Measurements from ENCODE around the gene CYP3A4. TPM values are rescaled to one million over a fixed set of nuclear protein-coding genes. Genes with fewer than 3 reads are reported as not detected.
A peak's percentile ranks its signal among the peaks of the same experiment; 100 is the strongest.
"Not testable (repeated sequence)": the region's sequence is repeated elsewhere in the genome, so short reads cannot be mapped to it uniquely, and the experiment has no call there.

The CYP3A4 gene
- polyA plus RNA-seq, 1 of the 3 experiments (the other 2 are of a cell fraction) = not detected

DNA sequence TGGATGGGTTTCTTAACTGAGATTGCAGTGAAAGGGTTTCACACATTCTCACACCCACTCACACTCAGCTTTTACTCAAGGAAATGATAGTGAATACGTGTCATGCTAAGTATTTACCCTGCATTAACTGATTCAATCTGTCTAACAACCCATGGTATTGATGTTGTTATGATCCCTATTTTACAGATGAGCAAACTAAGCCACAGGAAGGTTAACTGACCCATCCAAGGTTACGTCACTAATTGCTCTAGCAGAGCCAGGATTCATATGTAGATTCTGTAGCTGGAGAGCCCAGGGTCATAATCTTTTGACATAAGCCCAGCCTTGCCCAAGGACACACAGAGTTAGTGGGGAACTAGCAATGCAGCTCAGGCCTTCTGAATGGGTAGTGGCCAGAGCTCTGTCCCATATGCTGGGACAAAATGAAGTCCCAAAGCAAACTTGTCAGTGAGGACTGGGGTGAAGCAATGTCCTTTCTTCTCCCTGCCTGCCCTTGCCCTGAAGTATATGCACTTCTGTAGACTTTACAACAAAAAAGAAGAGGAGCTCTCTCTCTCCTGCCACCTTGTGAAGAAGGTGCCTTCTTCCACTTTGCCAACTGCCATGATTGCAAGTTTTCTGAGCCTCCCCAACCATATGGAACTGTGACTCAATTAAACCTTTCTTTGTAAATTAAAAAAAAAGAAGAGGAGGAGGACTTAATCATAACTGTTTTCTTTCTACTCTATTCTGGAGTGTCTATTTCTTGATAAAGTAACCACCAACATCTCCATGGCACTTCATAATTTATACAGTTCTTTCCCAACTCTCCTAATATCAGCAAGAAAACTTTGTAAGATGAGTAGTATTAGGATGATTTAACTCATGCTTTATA lies 44.0 kb downstream of the CYP3A4 start:
- Histone ChIP-seq H3K4me2 (no peak overlapping the region), H3K9me2 (no peaks in the 10 kb centered on the region), H3F3A (replicated peaks; ENCODE audit: insufficient read depth) (no peaks in the 10 kb centered on the region), H3K27me3 (ENCODE audit: insufficient read depth) (no peaks in the 10 kb centered on the region), H3K9me3 (no peaks in the 10 kb centered on the region), H3K79me2 (ENCODE audit: insufficient read depth) (no peaks in the 10 kb centered on the region), H3K36me3 (replicated peaks in 1 of 2; ENCODE audit: control insufficient read depth in 1 of 2, insufficient read depth in 2 of 2, low read length in 1 of 2) (no peaks in the 10 kb centered on the region), H4K20me1 (ENCODE audit: insufficient read depth) (no peaks in the 10 kb centered on the region), H2AFZ (ENCODE audit: low read depth) (no peak overlapping the region), H3K4me1 (ENCODE audit: control insufficient read depth in 1 of 2, insufficient read depth in 2 of 2, low read depth in 1 of 2, low read length in 1 of 2) (peaks cover 0 to 9% of the 10 kb centered on the region in 2 experiments; a peak in 1 of 4 replicates), H3K9ac (no peak overlapping the region), H3K27ac (ENCODE audit: low read depth in 2 of 2, low read length in 1 of 2) (no peak overlapping the region), H3K4me3 (ENCODE audit: low read depth in 2 of 2, low read length in 1 of 2) (no peak overlapping the region)
- no peak for DNase-seq
- POLR2A ChIA-PET = interaction anchor here (0.7 kb wide), 1 partner anchor 206 kb away, joined by 3 read pairs; no protein-coding TSS in a partner anchor
- CTCF ChIA-PET = interaction anchor here (1.4 kb wide), 1 partner anchor 9 kb away, joined by 3 read pairs; no protein-coding TSS in a partner anchor
- WGBS (ENCODE audit: low lambda C conversion rate) = 5% methylated on average over 2 of the region's 2 CpGs
- TF ChIP-seq TCF12 (IDR thresholded peaks at IDR 0.05) (no peak), EP300 (IDR thresholded peaks at IDR 0.05; ENCODE audit: borderline replicate concordance in 1 of 2, low read depth in 1 of 2, low read length in 1 of 2) (no peak)
- TF ChIP-seq, protein P1, sequence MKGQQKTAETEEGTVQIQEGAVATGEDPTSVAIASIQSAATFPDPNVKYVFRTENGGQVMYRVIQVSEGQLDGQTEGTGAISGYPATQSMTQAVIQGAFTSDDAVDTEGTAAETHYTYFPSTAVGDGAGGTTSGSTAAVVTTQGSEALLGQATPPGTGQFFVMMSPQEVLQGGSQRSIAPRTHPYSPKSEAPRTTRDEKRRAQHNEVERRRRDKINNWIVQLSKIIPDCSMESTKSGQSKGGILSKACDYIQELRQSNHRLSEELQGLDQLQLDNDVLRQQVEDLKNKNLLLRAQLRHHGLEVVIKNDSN (IDR thresholded peaks at IDR 0.05; ENCODE audit: borderline replicate concordance, low read depth) = no peak

GRCh38 chr7:99737726-99738125 lies 46.3 kb downstream of the CYP3A4 start:
- no peaks in the 10 kb centered on the region for H4K20me1 ChIP-seq (ENCODE audit: insufficient read depth)
- no peaks in the 10 kb centered on the region for H3K27me3 ChIP-seq (ENCODE audit: insufficient read depth)
- peaks cover 0 to 9% of the 10 kb centered on the region in 2 experiments; a peak in 1 of 4 replicates for H3K4me1 ChIP-seq (ENCODE audit: control insufficient read depth in 1 of 2, insufficient read depth in 2 of 2, low read depth in 1 of 2, low read length in 1 of 2)
- no peaks in the 10 kb centered on the region for H3K9me2 ChIP-seq
- POLR2A ChIA-PET = no interaction called here
- CTCF ChIA-PET = no interaction called here
- no peak for DNase-seq
- no peak for TF ChIP-seq EP300 (IDR thresholded peaks at IDR 0.05; ENCODE audit: borderline replicate concordance in 1 of 2, low read depth in 1 of 2, low read length in 1 of 2)
- no peak for TF ChIP-seq SIN3A (IDR thresholded peaks at IDR 0.05; ENCODE audit: borderline replicate concordance, low read depth, low read length)
- no peak for TF ChIP-seq GABPA (IDR thresholded peaks at IDR 0.05; ENCODE audit: low read depth)
- TF ChIP-seq, protein P2, sequence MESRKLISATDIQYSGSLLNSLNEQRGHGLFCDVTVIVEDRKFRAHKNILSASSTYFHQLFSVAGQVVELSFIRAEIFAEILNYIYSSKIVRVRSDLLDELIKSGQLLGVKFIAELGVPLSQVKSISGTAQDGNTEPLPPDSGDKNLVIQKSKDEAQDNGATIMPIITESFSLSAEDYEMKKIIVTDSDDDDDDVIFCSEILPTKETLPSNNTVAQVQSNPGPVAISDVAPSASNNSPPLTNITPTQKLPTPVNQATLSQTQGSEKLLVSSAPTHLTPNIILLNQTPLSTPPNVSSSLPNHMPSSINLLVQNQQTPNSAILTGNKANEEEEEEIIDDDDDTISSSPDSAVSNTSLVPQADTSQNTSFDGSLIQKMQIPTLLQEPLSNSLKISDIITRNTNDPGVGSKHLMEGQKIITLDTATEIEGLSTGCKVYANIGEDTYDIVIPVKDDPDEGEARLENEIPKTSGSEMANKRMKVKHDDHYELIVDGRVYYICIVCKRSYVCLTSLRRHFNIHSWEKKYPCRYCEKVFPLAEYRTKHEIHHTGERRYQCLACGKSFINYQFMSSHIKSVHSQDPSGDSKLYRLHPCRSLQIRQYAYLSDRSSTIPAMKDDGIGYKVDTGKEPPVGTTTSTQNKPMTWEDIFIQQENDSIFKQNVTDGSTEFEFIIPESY (IDR thresholded peaks at IDR 0.05; ENCODE audit: borderline replicate concordance, low read depth) = no peak
- TF ChIP-seq IRF3 (IDR thresholded peaks at IDR 0.05; ENCODE audit: low read depth, low read length) = no peak
- no peak for TF ChIP-seq NRF1 (IDR thresholded peaks at IDR 0.05; ENCODE audit: low read depth, low read length)
- TF ChIP-seq, protein P1 (IDR thresholded peaks at IDR 0.05; ENCODE audit: borderline replicate concordance, low read depth) = no peak
- no peak for TF ChIP-seq RAD21 (IDR thresholded peaks at IDR 0.05; ENCODE audit: low read length)
- H2AFZ ChIP-seq (ENCODE audit: low read depth) = peak overlapping the region; percentile 41; the same call in 1 of the 2 replicates
- H3F3A ChIP-seq (replicated peaks; ENCODE audit: insufficient read depth) = no peaks in the 10 kb centered on the region
- WGBS (ENCODE audit: low lambda C conversion rate) = 0% methylated on average over 1 of the region's 1 CpG
- H3K4me2 ChIP-seq = no peak overlapping the region
- H3K79me2 ChIP-seq (ENCODE audit: insufficient read depth) = no peaks in the 10 kb centered on the region
- no peak overlapping the region for H3K9ac ChIP-seq
- no peaks in the 10 kb centered on the region for H3K36me3 ChIP-seq (replicated peaks in 1 of 2; ENCODE audit: control insufficient read depth in 1 of 2, insufficient read depth in 2 of 2, low read length in 1 of 2)
- no peak overlapping the region for H3K4me3 ChIP-seq (ENCODE audit: low read depth in 2 of 2, low read length in 1 of 2)
- no peak overlapping the region for H3K27ac ChIP-seq (ENCODE audit: low read depth in 2 of 2, low read length in 1 of 2)
- H3K9me3 ChIP-seq = no peaks in the 10 kb centered on the region

GRCh38 chr7:99736667-99737066 lies 47.3 kb downstream of the CYP3A4 start:
- H3K9me2 ChIP-seq; H3K9ac ChIP-seq; H3K9me3 ChIP-seq; H3K27me3 ChIP-seq (ENCODE audit: insufficient read depth); H3K4me2 ChIP-seq; H3K36me3 ChIP-seq (replicated peaks in 1 of 2; ENCODE audit: control insufficient read depth in 1 of 2, insufficient read depth in 2 of 2, low read length in 1 of 2); CTCF ChIA-PET; H4K20me1 ChIP-seq (ENCODE audit: insufficient read depth); H3K4me1 ChIP-seq (ENCODE audit: control insufficient read depth in 1 of 2, insufficient read depth in 2 of 2, low read depth in 1 of 2, low read length in 1 of 2); POLR2A ChIA-PET; H3K79me2 ChIP-seq (ENCODE audit: insufficient read depth); H3K27ac ChIP-seq (ENCODE audit: low read depth in 2 of 2, low read length in 1 of 2); DNase-seq; H3F3A ChIP-seq (replicated peaks; ENCODE audit: insufficient read depth); H3K4me3 ChIP-seq (ENCODE audit: low read depth in 2 of 2, low read length in 1 of 2); H2AFZ ChIP-seq (ENCODE audit: low read depth): not testable (repeated sequence)
- WGBS (ENCODE audit: low lambda C conversion rate) = 13% methylated on average over 4 of the region's 4 CpGs
